HUES48 (cell line): ENCODE data around the gene TCF7L2.

Experiments used
- H3K27ac ChIP-seq: one replicate; pipeline ENCODE4 v1.7.0; 2013; ENCODE audit warnings: low read depth, low read length, inconsistent platforms
- H3K27me3 ChIP-seq: 2 replicates; pipeline ENCODE4 v1.6.1; 2013; ENCODE audit warnings: mild to moderate bottlenecking, low read length; ENCODE audit not compliant: control insufficient read depth, insufficient read depth
- H3K36me3 ChIP-seq: 2 replicates; pipeline ENCODE4 v1.6.1; 2013; ENCODE audit warnings: low read length; ENCODE audit not compliant: control insufficient read depth, insufficient read depth
- H3K4me1 ChIP-seq: 2 replicates; pipeline ENCODE4 v1.6.1; 2013; ENCODE audit warnings: mild to moderate bottlenecking, low read length; ENCODE audit not compliant: control insufficient read depth, insufficient read depth
- H3K4me3 ChIP-seq: 2 replicates; pipeline ENCODE4 v1.5.1; 2013; ENCODE audit warnings: mild to moderate bottlenecking, low read depth, low read length
- H3K9ac ChIP-seq: 2 replicates; pipeline ENCODE4 v1.6.1; 2013; ENCODE audit warnings: mild to moderate bottlenecking, low read depth, low read length, moderate library complexity
- H3K9me3 ChIP-seq: 2 replicates; pipeline ENCODE4 v1.6.1; 2013; ENCODE audit warnings: low read length; ENCODE audit not compliant: control insufficient read depth, insufficient read depth

TCF7L2 gene

DNA sequence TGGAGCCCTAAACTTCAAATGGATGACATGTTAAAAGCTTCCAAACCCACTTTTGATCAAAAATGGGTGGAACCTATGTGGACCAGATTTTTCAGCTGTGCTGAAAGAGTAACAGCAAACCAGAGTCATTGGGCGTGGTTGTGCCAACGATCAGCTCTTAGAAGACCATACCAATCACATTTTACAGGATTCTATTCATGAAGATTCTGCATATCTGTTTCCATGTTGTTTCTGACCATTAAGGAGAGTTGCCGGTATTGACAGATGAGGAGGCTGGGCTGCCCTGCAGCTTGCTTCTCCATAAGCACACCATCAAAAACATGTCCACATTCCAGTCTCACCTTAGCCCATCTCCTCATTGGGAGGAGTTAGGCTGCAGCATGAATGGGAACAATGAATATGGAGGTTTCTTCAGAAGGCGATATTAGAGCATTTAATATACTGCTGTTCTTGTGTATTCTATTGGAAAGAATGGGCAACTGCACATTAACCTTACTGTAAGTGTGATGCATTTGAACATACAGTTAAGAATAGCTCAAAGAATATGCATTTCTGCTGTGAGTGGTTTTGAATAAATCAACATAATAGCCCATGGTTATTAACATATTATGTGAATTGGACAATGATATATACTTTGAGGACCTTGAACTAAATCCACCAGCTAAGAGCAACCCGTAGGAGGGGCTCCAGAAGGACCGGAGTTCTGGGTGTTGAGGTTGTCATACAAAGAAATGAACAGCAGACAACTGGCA lies 116.7 kb downstream of the TCF7L2 start:
- Histone ChIP-seq H3K36me3 (peaks cover 31% of the 10 kb centered on the region), H3K9ac (no peak overlapping the region), H3K27ac (no peak overlapping the region), H3K27me3 (no peaks in the 10 kb centered on the region), H3K9me3 (no peaks in the 10 kb centered on the region), H3K4me3 (no peak overlapping the region), H3K4me1 (peaks cover 25% of the 10 kb centered on the region)

DNA sequence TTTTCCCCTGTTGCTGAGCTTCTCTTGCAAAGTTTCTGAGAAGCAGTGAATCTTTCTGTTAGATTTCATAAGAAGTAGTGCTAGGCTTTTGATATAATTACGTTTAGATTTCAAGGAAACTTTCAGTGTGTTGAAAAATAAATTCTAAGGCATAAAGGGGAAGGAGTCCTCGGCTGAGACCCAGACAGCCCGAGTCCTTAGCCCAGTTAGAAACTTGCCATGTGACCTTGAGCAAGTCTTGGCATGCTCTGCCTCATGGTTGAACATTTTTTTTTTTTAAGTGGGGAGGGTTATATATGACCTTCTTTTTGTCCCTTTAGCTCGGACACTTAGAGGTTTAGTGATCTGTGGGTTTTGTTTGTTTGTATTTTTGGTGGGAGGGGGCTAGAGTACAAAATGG lies 117.5 kb downstream of the TCF7L2 start:
- H3K4me1 ChIP-seq: peaks cover 18% of the 10 kb centered on the region
- no peaks in the 10 kb centered on the region for H3K9me3 ChIP-seq
- H3K4me3 ChIP-seq: no peak overlapping the region
- H3K9ac ChIP-seq: no peak overlapping the region
- H3K27ac ChIP-seq: no peak overlapping the region
- H3K27me3 ChIP-seq: no peaks in the 10 kb centered on the region
- H3K36me3 ChIP-seq: peaks cover 26% of the 10 kb centered on the region

DNA sequence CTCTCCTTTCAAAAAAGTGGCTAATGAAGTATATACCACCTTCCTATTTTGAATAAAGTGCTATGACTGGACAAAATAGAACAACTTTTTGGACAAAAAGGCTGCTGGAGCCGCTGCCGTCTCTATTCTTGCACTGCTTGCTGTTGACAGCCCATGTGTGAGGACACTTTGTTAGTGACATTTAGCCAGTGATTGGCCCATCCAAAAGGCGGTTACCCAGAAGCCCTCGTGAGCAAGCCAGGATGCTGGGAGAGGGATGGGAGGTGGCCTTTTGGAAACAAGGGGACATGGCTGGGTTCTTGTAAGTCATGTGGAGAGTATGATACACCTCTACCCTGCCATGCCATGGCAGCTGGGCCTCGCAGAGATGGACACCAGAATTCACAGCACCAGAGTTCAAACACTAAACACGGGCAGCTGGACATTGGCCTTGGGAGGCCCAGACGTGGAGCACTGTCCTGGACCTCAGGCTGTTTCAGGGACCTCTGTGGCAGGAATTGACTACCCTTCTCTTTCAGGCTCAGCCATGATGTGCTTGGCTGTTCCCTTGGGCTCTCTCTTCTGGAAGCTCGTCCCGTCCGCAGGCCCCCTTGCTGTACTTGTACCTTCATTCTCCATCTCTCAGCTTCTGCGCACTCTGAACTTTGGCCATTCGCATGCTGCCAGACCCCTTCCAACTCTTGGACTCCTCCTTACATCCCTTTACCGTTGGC lies 118.3 kb downstream of the TCF7L2 start:
- H3K36me3 ChIP-seq: peaks cover 26% of the 10 kb centered on the region
- H3K4me1 ChIP-seq: peaks cover 9% of the 10 kb centered on the region
- H3K9me3 ChIP-seq: no peaks in the 10 kb centered on the region
- no peaks in the 10 kb centered on the region for H3K27me3 ChIP-seq
- no peak overlapping the region for H3K9ac ChIP-seq
- no peak overlapping the region for H3K4me3 ChIP-seq
- H3K27ac ChIP-seq: no peak overlapping the region

DNA sequence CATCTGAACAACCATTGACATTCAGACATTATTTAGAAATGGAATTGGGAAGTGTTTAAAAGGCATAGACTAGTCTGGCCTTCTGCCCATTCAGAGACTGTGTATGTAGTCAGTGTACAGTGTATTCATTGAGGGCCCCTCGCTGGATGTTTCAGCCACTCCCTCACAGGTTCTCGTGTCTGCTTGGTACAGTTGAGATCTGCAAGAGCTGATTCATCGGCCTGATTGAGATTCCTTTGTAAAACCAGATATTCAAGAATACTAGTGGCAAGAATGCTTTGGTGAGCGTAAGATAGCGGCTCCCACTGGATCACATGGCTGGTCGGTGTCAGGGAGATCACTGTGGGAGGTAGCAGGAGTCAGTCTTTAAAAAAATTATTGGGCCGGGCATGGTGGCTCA lies 119.5 kb downstream of the TCF7L2 start:
- Histone ChIP-seq H3K36me3 (peaks cover 26% of the 10 kb centered on the region), H3K27me3 (no peaks in the 10 kb centered on the region), H3K4me3 (no peak overlapping the region), H3K9me3 (no peaks in the 10 kb centered on the region), H3K4me1 (peaks cover 5% of the 10 kb centered on the region), H3K9ac (no peak overlapping the region), H3K27ac (no peak overlapping the region)

DNA sequence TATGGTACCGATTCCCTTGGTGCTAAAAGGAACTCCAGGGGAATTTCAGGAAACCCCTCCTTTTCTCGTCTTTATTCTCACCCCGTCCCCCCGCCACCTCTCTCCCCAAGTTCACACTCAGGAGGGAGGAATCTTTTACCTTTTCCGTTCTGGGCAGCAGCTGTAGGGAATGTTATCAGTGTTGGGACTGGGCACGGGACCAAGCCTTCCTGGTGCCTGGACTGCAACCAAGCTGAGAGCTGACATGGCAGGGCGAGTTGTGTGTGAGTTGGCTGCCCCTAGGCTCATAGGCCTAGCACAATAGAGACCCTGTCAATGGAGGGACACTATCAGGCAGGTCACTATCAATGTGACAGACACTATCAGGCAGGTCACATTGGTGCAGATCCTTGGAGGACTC lies 121.4 kb downstream of the TCF7L2 start:
- H3K27ac ChIP-seq: no peak overlapping the region
- H3K9me3 ChIP-seq: no peaks in the 10 kb centered on the region
- H3K4me3 ChIP-seq: no peak overlapping the region
- H3K36me3 ChIP-seq: peaks cover 26% of the 10 kb centered on the region
- H3K4me1 ChIP-seq: peaks cover 15% of the 10 kb centered on the region
- H3K9ac ChIP-seq: no peak overlapping the region
- H3K27me3 ChIP-seq: no peaks in the 10 kb centered on the region

DNA sequence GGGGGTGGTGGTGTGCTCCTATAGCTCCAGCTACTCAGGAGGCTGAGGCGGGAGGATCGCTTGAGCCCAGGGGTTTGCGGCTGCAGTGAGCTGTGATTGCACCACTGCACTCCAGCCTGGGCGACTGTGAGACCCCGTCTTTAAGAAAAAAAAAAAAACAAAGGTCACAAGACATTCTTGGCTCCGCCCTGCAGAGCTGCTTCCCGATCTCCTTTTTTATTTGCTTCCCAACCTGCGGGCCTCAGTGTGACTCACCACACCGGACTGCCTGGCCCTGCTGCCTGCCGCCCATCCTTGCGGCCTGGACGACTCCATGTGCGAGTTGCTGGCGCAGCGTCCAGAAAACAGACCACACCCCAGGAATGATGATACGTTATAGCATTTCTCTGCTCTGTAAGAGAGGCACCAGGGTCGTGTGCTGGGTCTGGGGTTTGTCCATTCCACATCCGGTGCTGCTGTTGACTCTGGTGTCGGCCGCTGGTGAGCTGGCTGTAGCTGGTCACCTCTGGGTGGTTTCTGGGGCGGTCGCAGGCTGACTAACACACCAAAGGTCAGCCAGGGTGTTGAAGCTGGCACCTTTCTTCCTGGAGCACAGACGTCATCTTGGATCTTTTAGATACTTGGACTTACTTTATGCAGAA lies 123.6 kb downstream of the TCF7L2 start:
- H3K4me3 ChIP-seq: no peak overlapping the region
- H3K4me1 ChIP-seq: peaks cover 23% of the 10 kb centered on the region
- no peaks in the 10 kb centered on the region for H3K9me3 ChIP-seq
- H3K9ac ChIP-seq: no peak overlapping the region
- no peaks in the 10 kb centered on the region for H3K27me3 ChIP-seq
- H3K27ac ChIP-seq: peak overlapping the region; percentile 78
- peaks cover 11% of the 10 kb centered on the region for H3K36me3 ChIP-seq

DNA sequence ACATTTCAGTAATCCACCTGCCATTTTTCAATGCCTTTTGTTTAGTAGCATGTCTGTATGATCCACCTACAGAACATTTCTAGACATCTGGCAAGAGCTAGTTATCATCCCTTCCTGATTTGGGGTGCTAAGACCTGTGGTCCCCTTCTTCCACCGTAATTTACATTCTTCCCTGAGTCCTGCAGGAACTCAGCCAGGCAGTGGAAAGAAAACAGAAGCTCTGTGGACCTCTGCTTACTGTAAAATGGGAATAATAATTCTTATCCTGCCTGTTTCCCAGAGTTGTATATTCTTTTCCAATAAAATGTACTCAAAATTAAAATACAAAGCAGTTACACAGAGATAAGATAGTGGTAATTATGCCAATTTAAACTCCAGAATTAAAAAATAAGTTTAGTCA lies 126.9 kb downstream of the TCF7L2 start:
- Histone ChIP-seq H3K27me3 (no peaks in the 10 kb centered on the region), H3K9ac (no peak overlapping the region), H3K4me3 (no peak overlapping the region), H3K36me3 (no peaks in the 10 kb centered on the region; the same call in 1 of the 2 replicates), H3K27ac (peak overlapping the region; percentile 67), H3K9me3 (no peaks in the 10 kb centered on the region), H3K4me1 (peaks cover 40% of the 10 kb centered on the region)

DNA sequence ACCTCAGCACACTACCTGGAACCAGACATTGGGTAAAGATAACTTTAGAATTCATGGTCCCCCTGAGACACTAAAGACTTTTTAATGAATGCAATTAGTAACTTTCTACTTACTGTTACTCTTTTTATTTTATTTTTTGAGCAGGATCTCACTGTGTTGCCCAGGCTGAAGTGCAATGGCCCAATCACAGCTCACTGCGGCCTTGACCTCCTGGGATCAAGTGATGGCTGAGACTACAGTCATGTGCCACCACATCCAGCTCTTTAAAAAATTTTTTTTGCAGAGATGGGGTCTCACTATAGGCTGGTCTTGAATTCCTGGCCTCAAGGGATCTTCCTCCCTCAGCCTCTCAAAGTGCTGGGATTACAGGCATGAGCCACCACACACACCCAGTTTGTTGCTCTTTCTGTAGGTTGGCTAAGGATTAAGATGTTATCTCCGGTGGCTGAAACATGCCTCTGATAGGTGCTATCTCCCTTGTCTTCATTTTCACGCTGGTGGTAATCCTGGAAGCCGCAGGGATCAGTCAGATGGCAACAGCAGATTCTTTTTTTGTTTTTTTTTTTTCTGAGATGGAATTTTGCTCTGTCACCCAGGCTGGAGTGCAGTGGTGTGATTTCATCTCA lies 128.3 kb downstream of the TCF7L2 start:
- Histone ChIP-seq H3K36me3 (peaks cover 8% of the 10 kb centered on the region), H3K27ac (peak overlapping the region; percentile 46), H3K4me3 (no peak overlapping the region), H3K27me3 (no peaks in the 10 kb centered on the region), H3K9me3 (no peaks in the 10 kb centered on the region), H3K9ac (no peak overlapping the region), H3K4me1 (peaks cover 40% of the 10 kb centered on the region)

DNA sequence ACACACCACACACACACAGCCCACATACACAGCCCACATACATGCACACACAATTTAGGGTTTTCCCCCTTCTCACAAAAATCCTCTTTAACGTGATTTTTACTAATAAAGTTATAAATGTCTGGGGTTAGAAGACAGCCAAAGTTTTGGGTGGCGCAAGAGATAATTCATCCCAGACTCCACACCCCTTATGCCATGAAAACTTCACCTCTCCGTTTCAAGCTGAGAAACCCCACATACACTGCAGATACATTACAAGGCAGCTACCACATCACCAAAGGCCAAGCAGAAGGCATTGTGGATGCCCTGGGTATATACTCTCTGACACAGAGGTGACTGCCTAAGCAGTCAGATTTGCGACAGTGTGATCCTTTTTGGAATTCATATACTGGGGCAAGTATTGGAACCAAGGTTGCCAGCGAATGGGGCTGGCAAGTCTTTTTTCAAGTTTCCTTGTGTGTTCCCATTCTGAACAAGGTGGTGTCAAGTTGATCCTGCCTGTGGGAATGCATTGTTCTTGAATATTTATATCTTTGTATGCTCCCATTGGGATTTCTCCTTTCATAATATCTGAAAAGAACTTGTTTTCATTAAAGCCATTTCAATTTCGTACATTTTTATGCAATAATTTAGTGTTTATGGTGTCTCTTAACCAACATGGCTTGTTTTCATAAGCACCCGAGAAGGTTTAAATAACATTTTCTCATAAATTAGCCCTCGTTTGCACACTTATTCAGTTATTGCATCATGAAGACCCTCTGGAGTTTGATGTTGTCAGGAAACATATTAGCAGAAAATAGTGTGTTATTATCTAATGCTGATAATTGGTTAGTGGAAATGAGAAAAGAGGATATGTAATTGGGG lies 130.2 kb downstream of the TCF7L2 start:
- Histone ChIP-seq H3K27me3 (no peaks in the 10 kb centered on the region), H3K9me3 (no peaks in the 10 kb centered on the region), H3K4me1 (peaks cover 29% of the 10 kb centered on the region), H3K4me3 (no peak overlapping the region), H3K9ac (no peak overlapping the region), H3K27ac (peak overlapping the region; percentile 36), H3K36me3 (peaks cover 8% of the 10 kb centered on the region)

DNA sequence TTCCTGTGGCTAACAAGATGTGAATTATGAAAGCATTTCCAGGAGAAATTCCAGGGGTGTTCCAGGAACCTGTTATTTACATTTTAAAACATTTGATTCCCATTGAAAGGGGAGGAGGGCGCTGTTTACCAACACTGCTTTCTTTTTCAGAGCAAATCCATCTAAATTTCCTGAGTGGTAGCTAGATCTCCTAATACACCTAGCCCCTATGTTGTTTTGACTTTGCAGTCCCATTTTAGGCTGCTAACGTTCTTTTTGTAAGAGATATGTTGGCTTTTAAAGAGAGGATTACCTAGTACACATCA lies 130.8 kb downstream of the TCF7L2 start:
- H3K4me1 ChIP-seq: peaks cover 29% of the 10 kb centered on the region
- H3K9ac ChIP-seq: no peak overlapping the region
- H3K4me3 ChIP-seq: no peak overlapping the region
- no peaks in the 10 kb centered on the region for H3K9me3 ChIP-seq
- H3K27ac ChIP-seq: peak overlapping the region; percentile 36
- H3K36me3 ChIP-seq: peaks cover 10% of the 10 kb centered on the region
- no peaks in the 10 kb centered on the region for H3K27me3 ChIP-seq
